ENCODE measurements around the gene MRPL48.

GRCh38 chr11:73753938-73754337 lies 33.7 kb upstream of the MRPL48 start:
- TF ChIP-seq CTCF (IDR thresholded peaks at IDR 0.05) (no peak), POLR2A (IDR thresholded peaks at IDR 0.05) (no peak)
